GM18861 (cell line): ENCODE results near the gene IL1A.
"Not testable (repeated sequence)": the region's sequence is repeated elsewhere in the genome, so short reads cannot be mapped to it uniquely, and the experiment has no call there.

ENCODE experiments used
- ATAC-seq: cut with Tn5 transposase; IDR thresholded peaks from one replicate; pipeline ENCODE4 v1.9.1; 2021; ENCODE audit not compliant: unreplicated experiment

The IL1A gene

GRCh38 chr2:112784199-112785189, at the start of gene IL1A:
Gene IL1A (minus strand): TSS chr2:112784493. CDS start chr2:112783770, 723 bp downstream.
- no peak for ATAC-seq

- no peak for ATAC-seq
Observed at GRCh38 chr2:112833976-112834375, 49.7 kb upstream of the IL1A start.

- ATAC-seq: not testable (repeated sequence)
Observed at GRCh38 chr2:112833639-112833931, 49.3 kb upstream of the IL1A start.

- ATAC-seq: no peak
Observed at GRCh38 chr2:112832841-112833638, 48.7 kb upstream of the IL1A start.

GRCh38 chr2:112831946-112832840, 47.9 kb upstream of the IL1A start:
- no peak for ATAC-seq

- ATAC-seq: no peak
Observed at GRCh38 chr2:112831513-112831845, 47.2 kb upstream of the IL1A start.

GRCh38 chr2:112830682-112831512, 46.6 kb upstream of the IL1A start:
- ATAC-seq: no peak

- ATAC-seq: no peak
Observed at GRCh38 chr2:112829961-112830681, 45.8 kb upstream of the IL1A start.

- ATAC-seq: no peak
Observed at GRCh38 chr2:112829101-112829960, 45.0 kb upstream of the IL1A start.

GRCh38 chr2:112828251-112828691, 44.0 kb upstream of the IL1A start:
- ATAC-seq: no peak

- no peak for ATAC-seq
Observed at GRCh38 chr2:112827604-112828185, 43.4 kb upstream of the IL1A start.

GRCh38 chr2:112827009-112827408, 42.7 kb upstream of the IL1A start:
- no peak for ATAC-seq

- no peak for ATAC-seq
Observed at GRCh38 chr2:112825706-112826105, 41.4 kb upstream of the IL1A start.

- no peak for ATAC-seq
Observed at GRCh38 chr2:112824694-112825085, 40.4 kb upstream of the IL1A start.

- ATAC-seq: no peak
Observed at GRCh38 chr2:112821682-112822081, 37.4 kb upstream of the IL1A start.

- ATAC-seq: peak; percentile 80
Observed at GRCh38 chr2:112821142-112821541, 36.8 kb upstream of the IL1A start.

GRCh38 chr2:112820343-112820742, 36.0 kb upstream of the IL1A start:
- ATAC-seq: no peak

GRCh38 chr2:112819081-112819480, 34.8 kb upstream of the IL1A start:
- no peak for ATAC-seq
